HUES48 (cell line): ENCODE measurements around the gene SLC6A20.

Experiments
- H3K27ac ChIP-seq: one replicate; pipeline ENCODE4 v1.7.0; 2013; ENCODE audit warnings: low read depth, low read length, inconsistent platforms
- H3K27me3 ChIP-seq: 2 replicates; pipeline ENCODE4 v1.6.1; 2013; ENCODE audit warnings: mild to moderate bottlenecking, low read length; ENCODE audit not compliant: control insufficient read depth, insufficient read depth
- H3K36me3 ChIP-seq: 2 replicates; pipeline ENCODE4 v1.6.1; 2013; ENCODE audit warnings: low read length; ENCODE audit not compliant: control insufficient read depth, insufficient read depth
- H3K4me1 ChIP-seq: 2 replicates; pipeline ENCODE4 v1.6.1; 2013; ENCODE audit warnings: mild to moderate bottlenecking, low read length; ENCODE audit not compliant: control insufficient read depth, insufficient read depth
- H3K4me3 ChIP-seq: 2 replicates; pipeline ENCODE4 v1.5.1; 2013; ENCODE audit warnings: mild to moderate bottlenecking, low read depth, low read length
- H3K9ac ChIP-seq: 2 replicates; pipeline ENCODE4 v1.6.1; 2013; ENCODE audit warnings: mild to moderate bottlenecking, low read depth, low read length, moderate library complexity
- H3K9me3 ChIP-seq: 2 replicates; pipeline ENCODE4 v1.6.1; 2013; ENCODE audit warnings: low read length; ENCODE audit not compliant: control insufficient read depth, insufficient read depth

Gene SLC6A20

GRCh38 chr3:45821127-45821526 lies 24.8 kb upstream of the SLC6A20 start:
- no peak overlapping the region for H3K9ac ChIP-seq
- H3K27ac ChIP-seq, result no peak overlapping the region
- H3K4me1 ChIP-seq, result no peaks in the 10 kb centered on the region
- H3K36me3 ChIP-seq, result peaks cover 12% of the 10 kb centered on the region; the same call in 1 of the 2 replicates
- no peaks in the 10 kb centered on the region for H3K9me3 ChIP-seq
- H3K4me3 ChIP-seq, result no peak overlapping the region
- H3K27me3 ChIP-seq, result no peaks in the 10 kb centered on the region

- H3K9me3 ChIP-seq, result no peaks in the 10 kb centered on the region
- H3K27me3 ChIP-seq, result no peaks in the 10 kb centered on the region
- H3K4me1 ChIP-seq, result no peaks in the 10 kb centered on the region
- no peak overlapping the region for H3K27ac ChIP-seq
- no peak overlapping the region for H3K9ac ChIP-seq
- H3K4me3 ChIP-seq, result no peak overlapping the region
- H3K36me3 ChIP-seq, result peaks cover under 1% of the 10 kb centered on the region; the same call in 1 of the 2 replicates
Observed at GRCh38 chr3:45819543-45819942, 23.2 kb upstream of the SLC6A20 start.

GRCh38 chr3:45817831-45818522 lies 21.6 kb upstream of the SLC6A20 start:
- H3K9ac ChIP-seq, result no peak overlapping the region
- no peak overlapping the region for H3K27ac ChIP-seq
- H3K36me3 ChIP-seq, result no peaks in the 10 kb centered on the region
- H3K4me3 ChIP-seq, result no peak overlapping the region
- no peaks in the 10 kb centered on the region for H3K9me3 ChIP-seq
- no peaks in the 10 kb centered on the region for H3K27me3 ChIP-seq
- no peaks in the 10 kb centered on the region for H3K4me1 ChIP-seq

- Histone ChIP-seq H3K9me3 (no peaks in the 10 kb centered on the region), H3K4me3 (no peak overlapping the region), H3K36me3 (no peaks in the 10 kb centered on the region), H3K27ac (no peak overlapping the region), H3K4me1 (no peaks in the 10 kb centered on the region), H3K9ac (no peak overlapping the region), H3K27me3 (no peaks in the 10 kb centered on the region)
Observed at GRCh38 chr3:45816544-45816943, 20.2 kb upstream of the SLC6A20 start.

GRCh38 chr3:45814322-45814721 lies 18.0 kb upstream of the SLC6A20 start:
- H3K9ac ChIP-seq, result no peak overlapping the region
- H3K4me3 ChIP-seq, result no peak overlapping the region
- H3K27ac ChIP-seq, result no peak overlapping the region
- no peaks in the 10 kb centered on the region for H3K27me3 ChIP-seq
- no peaks in the 10 kb centered on the region for H3K36me3 ChIP-seq
- H3K4me1 ChIP-seq, result no peaks in the 10 kb centered on the region
- H3K9me3 ChIP-seq, result no peaks in the 10 kb centered on the region

- H3K9ac ChIP-seq, result no peak overlapping the region
- H3K4me3 ChIP-seq, result no peak overlapping the region
- no peaks in the 10 kb centered on the region for H3K27me3 ChIP-seq
- no peak overlapping the region for H3K27ac ChIP-seq
- no peaks in the 10 kb centered on the region for H3K9me3 ChIP-seq
- no peaks in the 10 kb centered on the region for H3K36me3 ChIP-seq
- no peaks in the 10 kb centered on the region for H3K4me1 ChIP-seq
Observed at GRCh38 chr3:45807681-45808540, 11.6 kb upstream of the SLC6A20 start.

GRCh38 chr3:45807133-45807532 lies 10.8 kb upstream of the SLC6A20 start:
- Histone ChIP-seq H3K9ac (no peak overlapping the region), H3K27ac (no peak overlapping the region), H3K36me3 (no peaks in the 10 kb centered on the region), H3K4me1 (no peaks in the 10 kb centered on the region), H3K27me3 (no peaks in the 10 kb centered on the region), H3K4me3 (no peak overlapping the region), H3K9me3 (no peaks in the 10 kb centered on the region)

- Histone ChIP-seq H3K27ac (no peak overlapping the region), H3K4me3 (no peak overlapping the region), H3K9me3 (no peaks in the 10 kb centered on the region), H3K36me3 (no peaks in the 10 kb centered on the region), H3K4me1 (no peaks in the 10 kb centered on the region), H3K9ac (no peak overlapping the region), H3K27me3 (no peaks in the 10 kb centered on the region)
Observed at GRCh38 chr3:45806072-45806471, 9.7 kb upstream of the SLC6A20 start.

- Histone ChIP-seq H3K4me1 (no peaks in the 10 kb centered on the region), H3K27me3 (peaks cover 9% of the 10 kb centered on the region), H3K36me3 (no peaks in the 10 kb centered on the region), H3K27ac (no peak overlapping the region), H3K9me3 (no peaks in the 10 kb centered on the region), H3K4me3 (no peak overlapping the region), H3K9ac (no peak overlapping the region)
Observed at GRCh38 chr3:45803252-45803935, 7.1 kb upstream of the SLC6A20 start.

- Histone ChIP-seq H3K4me3 (no peak overlapping the region), H3K27me3 (peaks cover 22% of the 10 kb centered on the region), H3K27ac (no peak overlapping the region), H3K9me3 (no peaks in the 10 kb centered on the region), H3K9ac (no peak overlapping the region), H3K36me3 (no peaks in the 10 kb centered on the region), H3K4me1 (no peaks in the 10 kb centered on the region)
Observed at GRCh38 chr3:45802146-45802545, 5.8 kb upstream of the SLC6A20 start.

GRCh38 chr3:45800611-45801010 lies 4.3 kb upstream of the SLC6A20 start:
- Histone ChIP-seq H3K27ac (no peak overlapping the region), H3K27me3 (peaks cover 37% of the 10 kb centered on the region), H3K4me1 (peaks cover 2% of the 10 kb centered on the region; the same call in 1 of the 2 replicates), H3K36me3 (no peaks in the 10 kb centered on the region), H3K4me3 (no peak overlapping the region), H3K9me3 (no peaks in the 10 kb centered on the region), H3K9ac (no peak overlapping the region)
